H1 (cell line): Measurements from ENCODE around the gene KNDC1.

ENCODE experiments used
- POLR2A ChIP-seq, 2 experiments: IDR thresholded peaks; 1 replicate in 1 of 2; 2 replicates in 1 of 2; pipeline ENCODE4 v1.6.1; 2011; ENCODE audit warnings: low read depth in 2 of 2, low read length in 2 of 2, mild to moderate bottlenecking in 2 of 2; ENCODE audit errors: control extremely low read depth in 1 of 2
- RAD21 ChIP-seq, 2 experiments: IDR thresholded peaks in 1 of 2; conservative IDR thresholded peaks in 1 of 2; 2 replicates each; pipeline ENCODE4 v1.6.1; 2011; ENCODE audit warnings: low read depth in 2 of 2, low read length in 2 of 2, improper control_type of control experiment in 1 of 2, inconsistent platforms in 1 of 2, mild to moderate bottlenecking in 1 of 2, moderate library complexity in 1 of 2
- SRF ChIP-seq: IDR thresholded peaks from 2 replicates; pipeline ENCODE4 v1.6.1; 2011; ENCODE audit warnings: mild to moderate bottlenecking, low read depth, low read length, moderate library complexity
- TCF12 ChIP-seq: IDR thresholded peaks from 2 replicates; pipeline ENCODE4 v1.6.1; 2011; ENCODE audit warnings: low read depth, mild to moderate bottlenecking, low read length
- TF ChIP-seq, protein P1 (sequence below), 3 experiments: IDR thresholded peaks; 1 replicate in 2 of 3; 2 replicates in 1 of 3; pipeline versions ENCODE4 v1.5.1 to v1.6.1; 2011; ENCODE audit warnings: low read length in 3 of 3, mild to moderate bottlenecking in 3 of 3, inconsistent platforms in 2 of 3, low read depth in 1 of 3, moderate library complexity in 1 of 3; ENCODE audit not compliant: insufficient read depth in 1 of 3; ENCODE audit errors: control extremely low read depth in 1 of 3

DNA sequence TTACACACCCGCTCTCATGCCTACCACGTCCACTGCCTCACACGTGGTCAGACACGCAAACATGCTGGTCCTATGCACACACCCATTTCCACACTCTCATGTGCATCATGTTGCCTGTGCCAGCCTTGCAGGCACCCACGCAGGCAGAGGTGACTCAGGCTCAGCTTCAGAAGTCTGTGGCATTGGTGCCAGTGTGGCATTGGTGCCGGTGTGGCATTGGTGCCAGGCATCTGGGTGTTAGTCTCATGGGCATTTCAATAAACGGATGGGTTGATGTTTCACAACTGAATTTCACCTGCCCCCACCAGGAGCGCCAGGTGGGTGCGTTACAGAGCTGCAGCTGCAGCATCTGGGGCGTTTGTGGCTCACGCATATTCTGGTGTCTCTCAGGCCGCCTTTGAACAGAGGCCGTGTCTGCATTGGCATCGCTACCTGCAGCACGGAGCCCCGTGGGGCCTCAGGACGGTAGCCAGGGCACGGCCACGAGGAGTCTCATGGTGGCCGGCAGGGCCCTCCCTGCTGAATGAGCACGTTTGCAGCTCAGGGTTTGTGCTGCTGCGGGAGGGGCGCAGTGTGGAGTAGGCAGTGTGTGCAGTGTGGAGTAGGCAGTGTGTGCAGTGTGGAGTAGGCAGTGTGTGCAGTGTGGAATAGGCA lies 24.7 kb downstream of the KNDC1 start:
- TF ChIP-seq POLR2A (IDR thresholded peaks at IDR 0.05; ENCODE audit: control extremely low read depth in 1 of 2, low read depth in 2 of 2, low read length in 2 of 2) (no peak), RAD21 (IDR thresholded peaks at IDR 0.05 in 1 of 2, conservative IDR thresholded peaks at IDR 0.05 in 1 of 2; ENCODE audit: low read depth in 2 of 2, low read length in 2 of 2) (no peak), TCF12 (no peak), SRF (no peak)
- TF ChIP-seq, protein P1, sequence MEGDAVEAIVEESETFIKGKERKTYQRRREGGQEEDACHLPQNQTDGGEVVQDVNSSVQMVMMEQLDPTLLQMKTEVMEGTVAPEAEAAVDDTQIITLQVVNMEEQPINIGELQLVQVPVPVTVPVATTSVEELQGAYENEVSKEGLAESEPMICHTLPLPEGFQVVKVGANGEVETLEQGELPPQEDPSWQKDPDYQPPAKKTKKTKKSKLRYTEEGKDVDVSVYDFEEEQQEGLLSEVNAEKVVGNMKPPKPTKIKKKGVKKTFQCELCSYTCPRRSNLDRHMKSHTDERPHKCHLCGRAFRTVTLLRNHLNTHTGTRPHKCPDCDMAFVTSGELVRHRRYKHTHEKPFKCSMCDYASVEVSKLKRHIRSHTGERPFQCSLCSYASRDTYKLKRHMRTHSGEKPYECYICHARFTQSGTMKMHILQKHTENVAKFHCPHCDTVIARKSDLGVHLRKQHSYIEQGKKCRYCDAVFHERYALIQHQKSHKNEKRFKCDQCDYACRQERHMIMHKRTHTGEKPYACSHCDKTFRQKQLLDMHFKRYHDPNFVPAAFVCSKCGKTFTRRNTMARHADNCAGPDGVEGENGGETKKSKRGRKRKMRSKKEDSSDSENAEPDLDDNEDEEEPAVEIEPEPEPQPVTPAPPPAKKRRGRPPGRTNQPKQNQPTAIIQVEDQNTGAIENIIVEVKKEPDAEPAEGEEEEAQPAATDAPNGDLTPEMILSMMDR (IDR thresholded peaks at IDR 0.05; ENCODE audit: control extremely low read depth in 1 of 3, insufficient read depth in 1 of 3, low read depth in 1 of 3, low read length in 3 of 3) = no peak
